Stimulated activated CD4-positive, alpha-beta T cell treated with anti-CD3 and anti-CD28 coated beads, TNF-alpha, amount 100 ng/mL, for 4 hours (primary cell): Measurements from ENCODE around the gene DCTN3.

Experiments used
- DNase-seq, 3 experiments: peaks; one replicate each; pipeline ENCODE4 v3.0.0-alpha.2; 2020; ENCODE audit warnings: low read depth in 3 of 3

DCTN3 gene

DNA sequence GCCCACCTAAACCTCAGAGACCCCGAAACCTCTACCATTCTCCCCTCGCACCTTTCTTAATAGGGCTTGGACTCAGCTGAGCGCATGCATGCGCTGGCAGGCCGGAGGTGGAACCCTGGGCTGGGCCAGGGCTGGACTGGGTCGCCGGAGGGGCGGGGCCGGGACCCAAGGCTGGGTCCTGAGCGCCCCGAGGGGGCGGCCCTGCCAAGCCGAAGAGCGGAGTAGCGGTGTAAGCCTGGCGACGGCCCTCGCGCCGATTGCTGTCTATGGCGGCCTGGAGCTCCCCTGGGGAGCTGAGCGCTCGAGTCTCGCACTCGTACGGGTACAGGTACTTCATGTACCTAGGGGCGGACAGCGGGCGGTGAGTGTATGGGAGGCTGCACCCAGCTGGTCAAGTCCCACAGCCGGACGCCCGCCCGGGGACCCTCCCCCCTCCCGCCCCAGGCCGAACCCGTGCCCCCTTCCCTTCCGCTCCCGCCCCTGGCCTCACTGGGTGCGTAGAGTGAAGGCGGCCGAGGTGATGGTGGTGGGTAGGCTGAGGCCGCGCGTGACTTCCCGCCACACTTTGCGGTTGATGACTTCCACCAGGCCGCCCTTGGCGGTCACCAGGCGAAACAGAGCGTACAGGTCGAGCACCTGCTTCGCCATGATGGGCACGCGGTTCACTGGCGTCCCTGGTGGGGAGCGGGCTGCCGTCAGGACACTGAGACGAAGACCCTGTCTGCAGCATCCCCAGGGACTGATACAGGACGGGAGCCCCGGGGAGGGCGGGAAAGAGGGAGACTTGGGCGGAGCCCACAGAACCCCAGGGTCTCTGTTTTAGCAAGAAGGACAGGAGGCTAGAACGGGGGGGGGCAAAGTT is 3.3 kb upstream of the DCTN3 start:
- DNase-seq: no peak

DNA sequence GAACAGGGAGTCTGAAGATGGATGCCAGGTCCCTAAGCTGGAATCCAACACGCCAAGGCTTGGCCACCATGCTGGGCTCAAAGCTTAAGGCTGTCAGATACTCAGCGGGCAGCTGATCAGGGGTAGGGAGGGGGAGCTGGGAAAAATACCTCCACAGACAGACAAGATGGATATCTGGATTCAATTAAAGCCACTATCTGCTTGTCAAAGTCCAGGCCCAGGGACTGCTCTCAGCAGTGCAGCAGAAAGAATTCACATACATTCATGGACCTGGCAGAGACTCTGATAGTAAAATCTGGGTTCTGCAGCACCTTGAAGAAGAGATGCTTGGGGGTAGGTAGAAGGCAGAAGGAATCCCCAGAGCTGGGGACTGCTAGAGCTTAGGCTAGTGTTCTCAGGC is 5.2 kb downstream of the DCTN3 start:
- no peak for DNase-seq

DNA sequence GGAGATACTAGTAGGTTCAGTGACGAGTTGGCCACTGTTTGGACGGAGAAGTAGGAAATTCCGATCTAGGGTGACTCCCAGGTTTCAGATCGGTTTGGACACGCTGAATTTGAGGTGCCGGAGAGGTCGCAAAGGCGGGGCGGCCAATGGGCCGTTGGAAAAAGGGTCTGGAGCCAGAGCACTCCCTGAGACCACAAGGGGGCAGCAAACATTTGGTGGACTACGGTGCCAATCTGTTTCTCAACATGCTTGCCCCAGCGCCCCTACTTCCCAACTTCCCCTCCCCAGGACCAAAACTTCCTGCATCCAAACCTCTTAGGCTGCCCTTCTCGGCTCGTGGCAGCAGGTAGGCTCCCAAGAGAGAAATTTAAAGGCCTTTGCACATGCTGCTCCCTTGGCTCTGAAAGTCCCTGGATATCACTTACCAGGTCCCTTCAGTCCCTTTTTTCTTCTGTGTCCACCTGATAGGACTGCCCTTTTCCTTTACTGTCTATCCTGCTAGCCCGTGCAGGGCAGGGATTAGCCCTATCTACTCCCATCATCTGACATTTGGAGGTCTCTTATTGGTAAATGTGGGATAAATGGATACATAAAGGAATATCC is 7.4 kb downstream of the DCTN3 start:
- DNase-seq: peak in 1 of 3 experiments; percentile 48

DNA sequence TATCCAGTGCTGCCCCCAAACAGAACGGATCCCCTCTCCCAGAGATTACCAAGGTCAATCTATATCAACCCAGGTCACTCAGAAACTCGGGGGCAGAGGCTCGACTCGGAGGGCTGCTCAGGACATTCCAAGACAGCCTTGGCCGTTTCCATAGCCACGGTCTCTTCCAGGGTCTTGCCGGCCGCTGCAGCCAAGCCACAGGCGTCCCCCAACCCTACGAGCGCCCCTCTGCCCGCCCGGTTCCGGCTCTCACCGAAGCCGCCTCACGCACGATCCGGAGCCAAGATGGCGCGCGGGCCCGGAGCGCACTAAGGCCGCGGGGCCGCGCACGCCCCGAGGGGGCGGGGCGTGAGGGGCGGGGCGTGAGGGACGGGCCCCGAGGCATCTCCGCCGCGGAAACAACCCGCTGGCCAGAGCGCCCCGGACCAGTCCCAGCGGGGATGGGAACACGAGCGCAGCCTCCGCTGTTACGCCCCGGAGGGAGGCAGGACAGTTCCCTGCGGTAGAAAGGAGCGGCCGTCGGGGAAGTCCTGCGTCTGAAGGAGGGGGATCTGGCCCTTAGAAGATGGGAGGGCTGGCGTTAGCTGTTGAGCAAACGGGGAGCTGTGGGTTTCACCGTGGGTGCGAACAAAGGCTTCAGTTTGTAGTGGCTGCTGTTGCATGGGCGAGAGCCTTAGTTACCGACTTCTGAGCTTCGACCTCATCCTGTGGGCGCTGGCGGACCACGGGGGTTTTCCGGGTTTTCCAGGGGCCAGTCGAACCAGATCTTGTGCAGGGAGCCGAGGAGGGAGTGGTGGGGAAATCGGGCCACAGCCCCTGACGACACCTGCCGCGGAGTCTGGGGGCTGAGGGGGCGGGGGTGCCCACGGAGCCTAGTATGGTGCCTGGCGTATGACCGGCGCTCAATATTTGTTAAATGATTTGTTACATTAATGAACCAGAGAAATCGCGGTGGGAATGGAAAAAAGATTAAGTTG is 8.2 kb downstream of the DCTN3 start, which contains the start of gene RPP25L:
TSS of gene RPP25L (minus strand) at position 287 of the 977 bp plus-strand sequence. CDS start 801 bp downstream, outside the sequence.
- peak; percentile 63 to 81 (median 74) for DNase-seq

DNA sequence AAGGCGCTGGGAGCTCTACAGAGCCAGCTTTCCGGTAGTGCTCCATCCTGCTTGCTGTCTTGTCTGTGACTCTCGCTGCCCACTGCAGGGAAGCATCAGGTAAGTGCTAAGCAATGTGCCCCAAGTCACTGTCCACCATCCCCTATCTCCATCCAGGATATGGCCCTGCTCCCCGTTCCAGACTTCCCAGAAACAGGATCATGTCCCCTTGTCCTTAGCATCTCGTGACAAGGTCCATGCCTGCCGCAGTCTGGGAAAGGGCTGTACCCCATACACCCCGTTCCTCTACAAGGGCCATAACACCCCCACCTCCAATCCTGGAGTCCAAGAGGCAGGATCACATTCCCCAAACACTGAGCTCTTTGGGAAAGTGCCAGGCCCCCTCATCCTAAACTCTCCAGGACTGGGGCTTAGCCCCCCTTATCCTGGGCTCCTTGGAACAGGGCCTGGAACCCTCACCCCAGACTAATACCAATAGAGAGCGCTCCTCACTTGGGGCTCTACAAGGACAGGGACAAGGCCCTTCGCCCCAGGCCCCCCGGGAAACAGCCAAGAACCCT is 9.0 kb downstream of the DCTN3 start:
- DNase-seq: no peak

DNA sequence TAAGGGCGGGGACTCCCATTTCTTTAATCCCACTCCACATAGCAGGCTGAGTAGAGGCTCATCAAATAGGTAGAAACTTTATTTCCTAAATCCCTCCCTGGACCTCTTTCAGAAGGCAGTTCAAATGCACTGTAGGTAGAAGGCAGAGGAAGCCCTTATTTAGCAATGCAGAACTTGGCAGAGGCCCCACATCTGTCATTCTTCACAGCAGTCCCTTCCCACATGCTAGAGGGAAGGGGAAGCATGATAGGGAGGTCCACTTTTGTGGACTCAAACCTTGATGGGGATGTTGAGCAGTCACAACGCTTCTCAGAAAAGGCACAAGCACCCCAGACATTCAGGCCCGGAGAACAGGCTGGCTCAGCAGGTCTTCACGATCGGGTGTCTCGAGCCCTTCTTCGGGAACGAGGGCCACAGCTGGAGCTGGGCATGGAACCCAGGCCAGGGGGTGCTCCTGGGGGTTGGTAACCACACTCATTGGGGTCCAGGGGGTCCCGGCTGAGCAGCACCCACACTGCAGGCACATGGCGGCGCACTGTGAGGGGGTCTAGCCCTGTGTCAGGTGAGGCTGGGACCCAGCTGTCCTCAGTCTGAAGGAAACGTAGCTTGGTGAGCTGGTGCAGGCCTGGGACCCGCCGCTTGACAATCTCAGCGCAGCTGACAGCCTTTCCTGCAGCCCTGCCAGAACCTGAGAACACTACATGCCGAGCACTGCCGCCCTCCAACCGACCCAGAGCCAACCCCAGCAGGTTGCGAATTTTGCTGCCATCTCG is 9.7 kb downstream of the DCTN3 start:
- DNase-seq: no peak

DNA sequence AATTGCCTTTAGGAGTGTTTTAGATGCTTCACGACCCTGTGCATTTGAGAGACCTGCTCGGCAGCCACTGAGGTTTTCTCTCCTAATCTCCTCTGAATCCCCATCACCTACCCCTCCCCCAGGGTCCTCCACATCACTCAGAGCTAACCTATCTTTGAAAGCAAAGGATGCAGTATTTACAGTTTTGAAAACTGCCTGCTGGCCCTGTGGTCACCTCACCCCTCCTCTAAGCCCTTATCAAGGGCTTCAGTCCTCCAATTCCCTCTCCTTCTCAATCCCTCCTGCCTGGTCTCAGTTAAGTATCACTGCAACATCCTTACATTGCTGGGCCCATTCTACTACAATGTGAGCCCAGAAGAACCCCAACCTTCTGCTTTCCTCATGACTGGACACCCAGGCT is 13.0 kb downstream of the DCTN3 start:
- DNase-seq: no peak

DNA sequence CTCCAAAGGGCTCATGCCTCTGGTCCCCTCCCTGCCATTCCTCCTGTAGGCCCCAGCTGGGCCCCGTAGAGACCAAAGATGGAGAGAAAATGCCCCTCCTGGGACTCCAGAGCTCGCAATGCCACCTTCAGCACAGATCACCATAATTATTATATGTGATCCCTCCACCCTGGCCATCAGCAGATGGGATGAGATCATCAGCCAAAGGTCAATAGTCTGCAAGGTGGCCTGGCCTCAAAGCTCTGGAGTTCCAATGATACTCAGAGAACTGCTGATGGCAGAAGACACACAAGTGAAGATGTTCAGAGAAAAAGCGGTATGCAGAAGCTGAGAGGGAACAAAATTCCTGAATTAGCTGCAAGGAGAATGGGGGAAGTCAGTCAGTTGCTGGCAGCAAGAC is 13.4 kb downstream of the DCTN3 start:
- DNase-seq: no peak

DNA sequence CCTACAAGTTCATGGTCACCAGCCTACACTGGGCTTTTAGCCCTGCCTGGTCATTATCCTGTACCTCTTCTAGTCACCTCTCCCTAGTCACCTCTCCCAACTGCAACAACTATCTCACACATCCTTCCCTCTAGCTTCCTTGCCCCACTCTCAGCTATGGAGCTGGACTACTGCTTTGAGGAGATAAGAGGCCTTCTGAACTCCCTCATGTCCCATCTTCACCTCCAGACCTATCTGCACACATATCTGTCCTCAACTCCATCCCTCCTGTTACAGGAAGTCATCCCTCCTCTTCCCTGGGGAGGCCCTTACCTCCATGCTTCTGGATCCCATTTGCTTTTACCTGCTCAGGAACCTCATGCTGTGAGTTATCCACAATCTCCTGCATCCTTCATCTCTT is 14.1 kb downstream of the DCTN3 start:
- DNase-seq: no peak

DNA sequence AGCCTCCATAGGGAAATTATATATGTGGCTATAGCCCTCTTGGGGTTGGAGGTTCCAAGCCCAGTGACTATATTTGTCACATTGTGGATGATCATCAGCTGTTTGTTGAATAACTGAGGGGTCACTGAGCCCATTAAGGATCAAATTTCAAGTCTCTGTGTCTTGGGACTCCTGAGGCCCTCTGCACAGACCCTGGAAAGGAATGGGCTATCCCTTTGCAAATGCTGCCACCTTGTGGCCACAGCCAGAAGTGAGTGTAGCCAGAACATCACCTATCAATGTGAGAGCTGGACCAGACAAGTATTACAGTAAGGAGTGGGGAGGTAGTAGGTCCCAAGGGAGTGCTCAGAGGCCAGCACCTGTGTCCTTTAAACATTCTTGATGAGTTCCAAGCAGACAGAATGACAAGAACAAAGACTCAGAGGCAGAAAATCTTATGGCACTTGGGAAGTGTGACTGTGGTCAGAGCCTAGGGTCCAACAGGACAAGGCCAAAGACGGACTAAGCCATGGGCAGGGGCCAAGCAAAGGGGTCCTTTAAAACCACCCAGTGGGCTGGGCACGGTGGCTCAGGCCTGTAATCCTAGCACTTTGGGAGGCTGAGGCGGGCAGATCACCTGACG is 16.6 kb downstream of the DCTN3 start:
- peak; percentile 66 to 69 (median 67) for DNase-seq

DNA sequence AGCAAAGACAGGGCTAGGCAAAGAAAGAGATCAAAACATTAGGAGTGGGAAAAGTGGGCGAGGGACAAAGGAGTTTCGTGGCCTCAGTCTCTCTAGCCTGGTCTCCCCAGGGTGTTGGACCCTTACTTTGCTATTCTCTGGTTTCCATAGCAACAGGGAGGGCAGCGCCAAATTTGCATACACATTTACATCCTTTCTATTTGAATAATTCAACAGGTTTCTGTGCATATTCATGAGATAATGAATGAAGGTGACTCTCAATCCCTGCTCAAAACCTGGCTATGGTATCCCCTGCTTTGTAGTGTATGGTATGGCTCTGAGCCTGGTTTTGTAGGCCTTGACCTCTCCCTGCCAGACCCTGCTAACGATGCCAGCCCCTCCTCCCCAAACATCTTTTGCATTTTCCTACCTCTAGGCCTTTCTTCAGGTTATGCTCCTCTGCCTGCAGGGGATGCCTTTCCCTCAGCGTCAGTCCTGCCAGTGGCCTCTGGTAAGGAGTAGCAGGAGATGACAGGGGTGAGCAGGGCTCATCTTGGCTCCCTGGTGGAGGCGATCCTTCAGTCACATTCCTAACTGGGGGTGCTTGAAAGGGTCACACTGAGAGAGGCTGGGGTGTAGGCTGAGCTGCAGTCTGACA is 18.2 kb downstream of the DCTN3 start:
- DNase-seq: no peak

DNA sequence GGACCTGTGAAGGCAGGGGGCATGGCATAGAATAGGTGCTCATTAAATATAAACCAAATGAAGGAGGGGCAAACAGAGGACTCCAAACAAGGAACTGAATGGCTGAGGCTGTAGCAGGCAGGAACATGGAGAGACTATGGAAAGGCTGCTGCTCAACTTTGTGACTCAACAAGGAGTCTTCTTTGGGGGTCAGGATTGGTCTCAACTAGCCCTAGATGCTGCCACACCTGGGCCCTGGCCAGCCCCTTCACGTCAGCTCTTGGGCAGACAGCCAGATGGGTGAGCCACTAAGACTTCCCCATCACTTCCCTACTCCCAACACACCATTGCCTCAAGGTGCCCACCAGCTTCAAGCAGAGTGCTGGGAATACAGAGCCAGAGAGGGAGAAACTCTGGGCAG is 19.4 kb downstream of the DCTN3 start:
- no peak for DNase-seq

DNA sequence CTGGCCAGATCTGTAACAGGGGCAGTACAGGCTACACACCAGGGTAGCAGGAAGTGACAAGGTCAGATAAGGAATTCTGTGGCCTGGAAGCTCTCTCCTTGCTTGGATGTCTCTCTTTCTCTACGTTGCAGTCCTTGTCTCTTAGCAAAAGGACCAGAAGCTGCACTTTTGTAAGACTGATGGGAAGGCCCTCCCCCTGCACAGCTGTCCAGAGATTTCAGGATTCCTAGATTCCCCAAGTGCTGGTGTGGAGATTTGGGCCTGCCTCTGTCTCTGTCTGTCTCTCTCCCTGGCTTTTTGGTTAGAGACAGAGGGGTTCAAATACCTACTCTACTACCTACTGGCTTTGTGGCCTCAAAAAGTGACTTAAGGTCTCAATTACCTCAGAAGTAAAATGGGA is 20.7 kb downstream of the DCTN3 start:
- no peak for DNase-seq

DNA sequence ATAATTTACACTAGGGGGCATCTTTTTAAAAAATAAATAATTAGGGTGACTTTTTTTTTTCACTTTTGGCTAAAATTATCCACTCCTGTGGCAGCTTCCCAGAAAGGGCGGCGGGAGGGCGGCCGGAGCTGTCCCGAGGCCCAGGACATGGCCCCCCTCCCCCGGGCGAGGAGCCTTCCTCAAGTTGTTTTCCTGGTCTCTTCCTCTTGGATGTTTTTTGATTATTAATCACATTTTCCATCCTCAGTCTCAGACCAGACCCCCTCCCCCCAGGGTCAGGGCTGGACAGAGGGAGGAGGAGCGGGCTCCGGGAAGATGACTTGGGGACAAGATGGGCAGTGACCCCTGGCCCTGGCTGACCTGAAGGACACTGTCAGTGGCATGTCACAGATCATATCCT is 26.1 kb downstream of the DCTN3 start:
- no peak for DNase-seq

DNA sequence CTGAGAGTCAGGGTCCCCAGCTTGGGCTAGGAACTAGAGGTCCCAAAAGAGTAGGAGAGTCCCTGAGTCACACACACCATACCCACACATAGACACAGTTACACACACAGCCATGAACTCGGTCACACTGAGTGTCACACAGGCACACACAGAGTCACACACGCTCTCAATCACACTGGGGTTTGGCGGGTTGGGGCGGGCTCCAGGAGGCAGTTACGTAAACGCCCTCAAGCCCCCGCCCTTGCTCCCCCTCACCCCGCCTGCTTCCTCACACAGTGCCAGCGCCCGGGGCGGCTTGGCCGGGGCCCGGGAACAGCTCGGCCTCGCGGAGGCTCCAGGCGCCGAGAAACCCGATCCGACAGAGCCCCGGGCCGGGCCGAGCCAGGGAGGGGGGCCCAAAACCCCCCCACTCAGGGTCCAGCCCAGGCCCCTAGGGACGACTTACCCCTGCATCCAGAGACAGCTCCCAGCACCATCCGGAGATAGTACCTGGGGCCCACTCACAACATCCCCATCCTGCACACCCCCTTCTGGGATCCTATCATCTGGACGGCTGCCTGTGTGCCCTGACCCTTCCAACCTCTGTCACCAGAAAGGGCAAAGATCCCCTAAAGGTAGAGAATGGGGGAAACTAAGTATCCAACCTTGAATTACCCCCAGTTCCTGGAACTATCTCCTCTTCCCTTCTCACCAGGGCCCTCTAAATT is 27.2 kb downstream of the DCTN3 start:
- no peak for DNase-seq

DNA sequence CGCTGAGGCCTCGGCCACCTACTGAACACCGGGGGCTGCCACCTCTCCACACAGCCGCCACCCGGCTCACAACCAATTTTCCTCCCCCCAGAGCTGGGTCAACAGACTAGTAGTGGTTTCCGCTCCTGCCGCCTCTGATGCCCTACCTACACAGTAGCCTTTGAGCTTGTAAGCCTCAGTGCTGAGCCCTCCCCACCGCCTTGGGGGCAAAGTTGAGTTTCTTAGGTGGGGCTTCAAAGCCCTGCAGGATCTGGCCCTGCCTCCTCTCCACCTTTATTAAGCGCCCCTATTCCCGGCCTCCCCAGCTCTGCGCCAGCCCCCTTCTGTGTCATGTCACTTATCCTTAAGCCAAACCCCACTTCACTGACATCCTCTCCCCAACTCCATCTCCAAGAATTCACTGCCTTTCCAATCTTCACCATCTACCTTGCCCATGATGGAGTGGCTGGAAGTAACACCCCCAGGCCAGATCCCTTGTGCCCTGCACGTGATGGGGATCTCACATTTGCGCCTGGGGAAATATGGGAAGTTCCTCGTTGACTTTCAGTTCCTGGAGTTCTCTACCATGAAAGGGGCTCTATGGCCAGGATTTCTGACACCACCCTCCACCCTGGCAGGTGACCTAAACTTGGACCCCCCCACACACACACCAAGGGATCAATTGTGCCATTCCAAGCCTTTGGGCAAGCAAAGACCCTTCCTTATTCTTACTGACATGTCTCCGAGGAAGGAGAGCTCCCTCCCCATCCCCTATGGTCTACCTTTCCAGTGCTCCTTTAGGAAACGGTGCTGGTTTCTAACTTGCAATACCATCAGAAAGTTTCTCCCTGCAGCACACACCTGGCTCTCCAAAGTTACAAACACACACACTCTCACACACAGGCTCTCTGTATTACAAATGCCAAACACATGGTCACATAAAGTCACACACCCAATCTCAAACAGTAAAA is 28.1 kb downstream of the DCTN3 start:
- DNase-seq: no peak

DNA sequence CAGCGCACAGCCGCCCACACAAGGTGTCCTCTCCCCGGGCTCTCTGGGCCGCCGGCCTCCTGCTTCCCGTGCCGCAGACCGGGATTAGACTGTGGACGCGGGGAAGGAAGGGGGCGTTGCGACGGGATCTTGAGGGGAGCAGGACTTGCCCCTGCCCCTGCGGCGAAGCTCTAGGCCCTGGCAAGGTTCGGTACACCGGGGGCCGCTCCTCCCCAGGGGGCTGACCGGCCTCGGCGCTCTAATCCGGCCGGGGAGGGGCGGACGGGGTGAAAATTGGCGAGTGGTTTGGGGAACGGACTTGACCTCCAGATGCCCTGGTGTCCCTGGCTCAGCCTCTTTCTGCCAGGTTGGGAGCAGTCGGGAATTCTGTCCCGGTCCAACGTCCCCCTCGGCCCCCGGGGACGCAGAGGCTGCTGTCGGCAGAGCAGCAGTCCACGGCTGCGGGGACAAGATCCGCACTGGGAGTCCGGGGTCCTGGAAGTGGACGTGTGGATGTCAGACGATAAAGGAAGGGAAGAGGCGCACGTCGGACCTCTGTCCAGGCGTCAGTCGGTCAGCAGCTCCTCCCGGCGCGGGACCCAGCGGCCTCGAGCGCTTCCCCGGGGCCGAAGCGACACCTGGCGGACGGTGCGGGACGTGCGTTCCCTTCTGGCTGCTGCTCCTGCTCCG is 28.9 kb downstream of the DCTN3 start:
- DNase-seq: peak; percentile 61 to 74 (median 64)
